H1 (cell line): ENCODE results near the gene SCAP. TPM values are rescaled to one million over a fixed set of nuclear protein-coding genes. Genes with fewer than 3 reads are reported as not detected.
A peak's percentile ranks its signal among the peaks of the same experiment; 100 is the strongest.

Experiments used
- CTCF ChIA-PET: fragments of 300-600 bp; sonication (Branson Sonifier 250); formaldehyde crosslinking; loops from one replicate; lab custom pipeline; 2021; ENCODE audit not compliant: partially characterized antibody; lab: Charles Lee
- POLR2A ChIA-PET: fragments of 300-600 bp; sonication (Branson Sonifier 250); formaldehyde crosslinking; loops from one replicate; lab custom pipeline; 2021; ENCODE audit warnings: inconsistent platforms; ENCODE audit not compliant: partially characterized antibody; lab: Charles Lee
- DNase-seq, 2 experiments: peaks; one replicate each; pipeline versions ENCODE4 v3.0.0 to v3.0.0-alpha.2; 2010 to 2022; ENCODE audit warnings: low spot score in 2 of 2, low read depth in 1 of 2, mixed read lengths in 1 of 2
- FAIRE-seq: peaks from 2 replicates; lab custom pipeline; 2011; peaks lifted over from hg19 to GRCh38; lab: Jason Lieb, UNC
- H2AFZ ChIP-seq: 2 replicates; pipeline ENCODE4 v1.8.1; 2012; ENCODE audit warnings: low read length, inconsistent platforms
- H2AK5ac ChIP-seq: 2 replicates; pipeline ENCODE4 v1.6.1; 2013; ENCODE audit warnings: low read depth, low read length
- H2BK120ac ChIP-seq: replicated peaks from 2 replicates; pipeline ENCODE3; 2013; ENCODE audit warnings: low read depth, low read length, inconsistent platforms
- H2BK12ac ChIP-seq: 2 replicates; pipeline ENCODE4 v1.6.1; 2013; ENCODE audit warnings: low read depth, low read length
- H2BK15ac ChIP-seq: 2 replicates; pipeline ENCODE4 v1.6.1; 2013; ENCODE audit warnings: low read length
- H2BK20ac ChIP-seq: 2 replicates; pipeline ENCODE4 v1.6.1; 2013; ENCODE audit warnings: low read length
- H2BK5ac ChIP-seq: 2 replicates; pipeline ENCODE4 v1.6.1; 2013; ENCODE audit warnings: low read depth, low read length
- H3K14ac ChIP-seq: 2 replicates; pipeline ENCODE4 v1.6.1; 2013; ENCODE audit warnings: inconsistent platforms; ENCODE audit not compliant: insufficient read length
- H3K18ac ChIP-seq: 2 replicates; pipeline ENCODE4 v1.6.1; 2013; ENCODE audit warnings: low read length; ENCODE audit errors: extremely low read depth
- H3K23ac ChIP-seq: 2 replicates; pipeline ENCODE4 v1.6.1; 2013; ENCODE audit warnings: inconsistent platforms; ENCODE audit not compliant: insufficient read length
- H3K23me2 ChIP-seq: 2 replicates; pipeline ENCODE4 v1.6.1; 2013; ENCODE audit warnings: low read depth, low read length
- H3K27ac ChIP-seq: 2 replicates; pipeline ENCODE4 v1.6.1; 2011; ENCODE audit warnings: low read depth, low read length, inconsistent platforms
- H3K27me3 ChIP-seq, 4 experiments: replicated peaks in 1 of 4; 1 replicate in 1 of 4; 2 replicates in 3 of 4; pipeline versions ENCODE4 v1.6.1 to v1.8.1; 2011 to 2013; ENCODE audit warnings: low read length in 3 of 4, mild to moderate bottlenecking in 3 of 4, inconsistent platforms in 2 of 4, mixed read lengths in 2 of 4, moderate library complexity in 1 of 4; ENCODE audit not compliant: control insufficient read depth in 3 of 4, insufficient read depth in 3 of 4; ENCODE audit errors: extremely low read depth in 1 of 4
- H3K36me3 ChIP-seq, 4 experiments: 2 replicates each; pipeline versions ENCODE4 v1.6.1 to v1.8.1; 2011 to 2013; ENCODE audit warnings: mild to moderate bottlenecking in 4 of 4, low read length in 3 of 4, moderate library complexity in 2 of 4, control low read depth in 1 of 4, inconsistent platforms in 1 of 4; ENCODE audit not compliant: insufficient read depth in 4 of 4, control insufficient read depth in 2 of 4
- H3K4ac ChIP-seq: replicated peaks from 2 replicates; pipeline ENCODE3; 2013; ENCODE audit warnings: low read length, low read depth, mixed read lengths, inconsistent platforms; ENCODE audit not compliant: insufficient read length
- H3K4me1 ChIP-seq, 4 experiments: replicated peaks in 1 of 4; 1 replicate in 1 of 4; 2 replicates in 3 of 4; pipeline versions ENCODE4 v1.6.1 to v1.8.1; 2011 to 2013; ENCODE audit warnings: low read length in 3 of 4, inconsistent platforms in 2 of 4, mixed read lengths in 1 of 4; ENCODE audit not compliant: insufficient read depth in 4 of 4, control insufficient read depth in 3 of 4
- H3K4me2 ChIP-seq, 2 experiments: 2 replicates each; pipeline versions ENCODE4 v1.6.1 to v1.8.1; 2011 to 2013; ENCODE audit warnings: low read depth in 2 of 2, low read length in 2 of 2, control low read depth in 1 of 2, inconsistent platforms in 1 of 2, mild to moderate bottlenecking in 1 of 2; ENCODE audit not compliant: insufficient read depth in 1 of 2
- H3K4me3 ChIP-seq, 4 experiments: fragments of 200-600, 300-600 bp in 1 of 4; sonication (generic), shearing (Covaris generic), sonication (Bioruptor Twin) in 1 of 4; 2 replicates each; pipeline versions ENCODE4 v1.5.1 to v1.8.1; 2011 to 2016; ENCODE audit warnings: low read length in 4 of 4, low read depth in 3 of 4, control low read depth in 2 of 4, inconsistent platforms in 2 of 4, mild to moderate bottlenecking in 2 of 4, mixed read lengths in 1 of 4, moderate library complexity in 1 of 4; ENCODE audit not compliant: insufficient read depth in 2 of 4; ENCODE audit errors: extremely low read depth in 1 of 4
- H3K56ac ChIP-seq: replicated peaks from 2 replicates; pipeline ENCODE3; 2013; ENCODE audit warnings: low read depth, mild to moderate bottlenecking, mixed read lengths, low read length, inconsistent platforms; ENCODE audit not compliant: insufficient read length
- H3K79me1 ChIP-seq: 2 replicates; pipeline ENCODE4 v1.6.1; 2013; ENCODE audit warnings: low read depth, low read length, control low read depth
- H3K79me2 ChIP-seq, 2 experiments: 2 replicates each; pipeline versions ENCODE4 v1.6.1 to v1.8.1; 2012 to 2013; ENCODE audit warnings: low read length in 2 of 2, mild to moderate bottlenecking in 2 of 2, inconsistent platforms in 1 of 2; ENCODE audit not compliant: insufficient read depth in 2 of 2, control insufficient read depth in 1 of 2
- H3K9ac ChIP-seq, 4 experiments: replicated peaks in 1 of 4; 1 replicate in 1 of 4; 2 replicates in 3 of 4; pipeline versions ENCODE4 v1.6.1 to v1.8.1; 2011 to 2013; ENCODE audit warnings: low read depth in 3 of 4, low read length in 3 of 4, control low read depth in 2 of 4, mild to moderate bottlenecking in 2 of 4, moderate library complexity in 2 of 4, inconsistent platforms in 1 of 4; ENCODE audit errors: extremely low read depth in 1 of 4
- H3K9me3 ChIP-seq, 2 experiments: 2 replicates each; pipeline versions ENCODE4 v1.6.1 to v1.8.1; 2012 to 2013; ENCODE audit warnings: mild to moderate bottlenecking in 2 of 2, moderate library complexity in 2 of 2, control low read depth in 1 of 2, inconsistent platforms in 1 of 2, low read depth in 1 of 2, low read length in 1 of 2, mixed read lengths in 1 of 2; ENCODE audit not compliant: insufficient read depth in 2 of 2
- H4K20me1 ChIP-seq, 2 experiments: replicated peaks in 1 of 2; 2 replicates each; pipeline versions ENCODE3 to v1.8.1; 2011 to 2013; ENCODE audit warnings: inconsistent platforms in 2 of 2, low read length in 2 of 2, mild to moderate bottlenecking in 1 of 2; ENCODE audit not compliant: insufficient read depth in 2 of 2, control insufficient read depth in 1 of 2
- H4K5ac ChIP-seq: 2 replicates; pipeline ENCODE4 v1.6.1; 2013; ENCODE audit warnings: low read length, low read depth, mixed read lengths, inconsistent platforms; ENCODE audit not compliant: insufficient read length
- H4K8ac ChIP-seq: 2 replicates; pipeline ENCODE4 v1.8.0; 2013; ENCODE audit warnings: mild to moderate bottlenecking, moderate library complexity, low read length, inconsistent platforms; ENCODE audit not compliant: insufficient read depth; ENCODE audit errors: extremely low read depth
- H4K91ac ChIP-seq: replicated peaks from 2 replicates; pipeline ENCODE3; 2013; ENCODE audit warnings: low read length, mixed read lengths, inconsistent platforms; ENCODE audit not compliant: insufficient read length
- ATF3 ChIP-seq: IDR thresholded peaks from 2 replicates; pipeline ENCODE4 v1.6.1; 2011; ENCODE audit warnings: low read depth, mild to moderate bottlenecking, low read length; ENCODE audit not compliant: insufficient read depth
- GABPA ChIP-seq: IDR thresholded peaks from 2 replicates; pipeline ENCODE4 v1.6.1; 2011; ENCODE audit warnings: mild to moderate bottlenecking, low read length, moderate library complexity, borderline replicate concordance; ENCODE audit not compliant: insufficient read depth
- PHF8 ChIP-seq: fragments of 200-600 bp; sonication (generic); conservative IDR thresholded peaks from 2 replicates; pipeline ENCODE4 v1.7.1; 2012; ENCODE audit warnings: low read depth, mild to moderate bottlenecking, inconsistent platforms, low read length, moderate library complexity
- SAP30 ChIP-seq: fragments of 300-600 bp; sonication (generic); IDR thresholded peaks from 2 replicates; pipeline ENCODE4 v1.7.1; 2012; ENCODE audit warnings: low read length, moderate library complexity, mild to moderate bottlenecking, inconsistent platforms; ENCODE audit not compliant: insufficient read depth, insufficient replicate concordance
- SP4 ChIP-seq: IDR thresholded peaks from 2 replicates; pipeline ENCODE4 v1.6.1; 2012; ENCODE audit warnings: low read length, inconsistent platforms
- TBP ChIP-seq: IDR thresholded peaks from 2 replicates; pipeline ENCODE4 v1.6.1; 2011; ENCODE audit warnings: low read depth, low read length, improper control_type of control experiment
- WGBS, 2 experiments: shearing (Covaris generic) in 1 of 2; methylation state at CpG; one replicate each; pipeline versions ENCODE4 v1.1.6 to v1.1.7; 2013 to 2015; ENCODE audit warnings: low lambda C conversion rate in 2 of 2, mixed read lengths in 2 of 2, inconsistent platforms in 1 of 2, low coverage in 1 of 2, missing lambda C conversion rate in 1 of 2; ENCODE audit not compliant: insufficient replicate concordance in 2 of 2, insufficient coverage in 1 of 2, insufficient read length in 1 of 2; ENCODE audit errors: extremely low coverage in 1 of 2, missing lambda C conversion rate in 1 of 2; 5-methylcytosine and 5-hydroxymethylcytosine counted together
- polyA plus RNA-seq, 7 experiments: library from polyadenylated mRNA; depleted of rRNA in 3 of 7; stranded (reverse) in 5 of 7; unstranded in 2 of 7; fragments of >200 nt in 5 of 7; fragments of 200-250 nt in 2 of 7; gene quantifications; 1 replicate in 5 of 7; 2 replicates in 1 of 7; 4 replicates in 1 of 7; pipeline versions ENCODE4 v1.2.1 to v1.2.3, GENCODE V29; 2011 to 2013; ENCODE audit warnings: missing spikeins in 2 of 7, mixed read lengths in 2 of 7
- total RNA-seq: library from RNA; stranded (reverse); fragmentation: NEBNext Ultra II Directional; extraction: Animal tissue kit (Norgen Biotek cat#: 25700); gene quantifications from 2 replicates; pipeline ENCODE4 v1.2.1, GENCODE V29; 2021
- TF ChIP-seq, protein P1 (sequence below), 3 experiments: IDR thresholded peaks; 1 replicate in 2 of 3; 2 replicates in 1 of 3; pipeline versions ENCODE4 v1.5.1 to v1.6.1; 2011; ENCODE audit warnings: low read length in 3 of 3, mild to moderate bottlenecking in 3 of 3, inconsistent platforms in 2 of 3, low read depth in 1 of 3, moderate library complexity in 1 of 3; ENCODE audit not compliant: insufficient read depth in 1 of 3; ENCODE audit errors: control extremely low read depth in 1 of 3

SCAP gene
- total and polyA plus RNA-seq, 2 of the 8 experiments (the other 6 are each of a cell fraction or from before 2014, with no cell fraction given) = 74.0 to 114 TPM

GRCh38 chr3:47513125-47513929 lies 37.6 kb upstream of the SCAP start, which contains the start of gene ELP6:
Gene ELP6 (minus strand): TSS chr3:47513712. CDS start chr3:47513590, 122 bp downstream.
- POLR2A ChIA-PET = interaction anchor here (0.7 to 1.7 kb wide), 5 partner anchors 17 to 267 kb away, joined by 3 to 4 read pairs (median 3); no protein-coding TSS in a partner anchor
- CTCF ChIA-PET = interaction anchor here (0.6 to 1.7 kb wide), 8 partner anchors 9 to 98 kb away, joined by 3 to 4 read pairs (median 4); no protein-coding TSS in a partner anchor
- FAIRE-seq = no peak
- TF ChIP-seq, protein P1, sequence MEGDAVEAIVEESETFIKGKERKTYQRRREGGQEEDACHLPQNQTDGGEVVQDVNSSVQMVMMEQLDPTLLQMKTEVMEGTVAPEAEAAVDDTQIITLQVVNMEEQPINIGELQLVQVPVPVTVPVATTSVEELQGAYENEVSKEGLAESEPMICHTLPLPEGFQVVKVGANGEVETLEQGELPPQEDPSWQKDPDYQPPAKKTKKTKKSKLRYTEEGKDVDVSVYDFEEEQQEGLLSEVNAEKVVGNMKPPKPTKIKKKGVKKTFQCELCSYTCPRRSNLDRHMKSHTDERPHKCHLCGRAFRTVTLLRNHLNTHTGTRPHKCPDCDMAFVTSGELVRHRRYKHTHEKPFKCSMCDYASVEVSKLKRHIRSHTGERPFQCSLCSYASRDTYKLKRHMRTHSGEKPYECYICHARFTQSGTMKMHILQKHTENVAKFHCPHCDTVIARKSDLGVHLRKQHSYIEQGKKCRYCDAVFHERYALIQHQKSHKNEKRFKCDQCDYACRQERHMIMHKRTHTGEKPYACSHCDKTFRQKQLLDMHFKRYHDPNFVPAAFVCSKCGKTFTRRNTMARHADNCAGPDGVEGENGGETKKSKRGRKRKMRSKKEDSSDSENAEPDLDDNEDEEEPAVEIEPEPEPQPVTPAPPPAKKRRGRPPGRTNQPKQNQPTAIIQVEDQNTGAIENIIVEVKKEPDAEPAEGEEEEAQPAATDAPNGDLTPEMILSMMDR (IDR thresholded peaks at IDR 0.05; ENCODE audit: control extremely low read depth in 1 of 3, insufficient read depth in 1 of 3, low read depth in 1 of 3, low read length in 3 of 3) = peak; percentile 58 to 69 (median 61)
- 0 out of 2 replicates have a peak, but pooled peaks have one; percentile 29 for TF ChIP-seq ATF3
- peak; percentile 61; the same call in 1 of the 2 replicates for TF ChIP-seq TBP
- peak; percentile 80 for TF ChIP-seq PHF8
- TF ChIP-seq SAP30 = no peak
- TF ChIP-seq GABPA = peak; percentile 90
- TF ChIP-seq SP4 = peak; percentile 69; the same call in 1 of the 2 replicates

More at GRCh38 chr3:47513125-47513929, 37.6 kb upstream of the SCAP start, which contains the start of gene ELP6:
- H3K4ac ChIP-seq = peak within 1 kb of the TSS; percentile 100
- peak within 1 kb of the TSS; percentile 99 for H2BK5ac ChIP-seq
- no peak within 1 kb of the TSS for H2BK20ac ChIP-seq
- H3K4me1 ChIP-seq = peaks cover 0 to 4% (median 1%) of the 10 kb centered on the region in 4 experiments; a peak in 2 of 7 replicates
- H3K27me3 ChIP-seq = no peaks in the 10 kb centered on the region
- peak within 1 kb of the TSS; percentile 100 for H4K5ac ChIP-seq
- peak within 1 kb of the TSS; percentile 99 for H2BK120ac ChIP-seq
- H3K23me2 ChIP-seq = no peaks in the 10 kb centered on the region; the same call in 1 of the 2 replicates
- H3K9me3 ChIP-seq = no peaks in the 10 kb centered on the region
- H2BK12ac ChIP-seq = 0 out of 2 replicates have a peak within 1 kb of the TSS, but pooled peaks have one; percentile 87
- H3K36me3 ChIP-seq = peaks cover 5 to 26% (median 12%) of the 10 kb centered on the region in 4 experiments; a peak in 6 of 8 replicates
- WGBS, 2 experiments = 1% methylated on average over 61 of the region's 71 CpGs; no CpG with 5 or more reads in 1 of the 2 experiments
- peak within 1 kb of the TSS; percentile 50 to 92 (median 72) for H3K4me3 ChIP-seq
- peak; percentile 93 to 96 for DNase-seq
- peak within 1 kb of the TSS; percentile 100 for H3K18ac ChIP-seq
- H3K9ac ChIP-seq = peak within 1 kb of the TSS; percentile 62 to 85 (median 80)
- no peaks in the 10 kb centered on the region for H4K20me1 ChIP-seq
- no peak within 1 kb of the TSS for H2AK5ac ChIP-seq
- H3K56ac ChIP-seq = peak within 1 kb of the TSS; percentile 98
- peak within 1 kb of the TSS; percentile 26 to 66 for H3K4me2 ChIP-seq
- peak within 1 kb of the TSS; percentile 88; the same call in 1 of the 2 replicates for H2BK15ac ChIP-seq
- no peak within 1 kb of the TSS for H3K14ac ChIP-seq
- H4K8ac ChIP-seq = peak within 1 kb of the TSS; percentile 97
- no peak within 1 kb of the TSS for H3K23ac ChIP-seq
- H2AFZ ChIP-seq = peak within 1 kb of the TSS; percentile 80
- H3K79me1 ChIP-seq = peaks cover 8% of the 10 kb centered on the region
- H4K91ac ChIP-seq = peak within 1 kb of the TSS; percentile 99
- peaks cover 5 to 22% of the 10 kb centered on the region in 2 experiments for H3K79me2 ChIP-seq
- peak within 1 kb of the TSS; percentile 83 for H3K27ac ChIP-seq
